ENCODE data around the gene ENDOD1.

ENDOD1 gene

DNA sequence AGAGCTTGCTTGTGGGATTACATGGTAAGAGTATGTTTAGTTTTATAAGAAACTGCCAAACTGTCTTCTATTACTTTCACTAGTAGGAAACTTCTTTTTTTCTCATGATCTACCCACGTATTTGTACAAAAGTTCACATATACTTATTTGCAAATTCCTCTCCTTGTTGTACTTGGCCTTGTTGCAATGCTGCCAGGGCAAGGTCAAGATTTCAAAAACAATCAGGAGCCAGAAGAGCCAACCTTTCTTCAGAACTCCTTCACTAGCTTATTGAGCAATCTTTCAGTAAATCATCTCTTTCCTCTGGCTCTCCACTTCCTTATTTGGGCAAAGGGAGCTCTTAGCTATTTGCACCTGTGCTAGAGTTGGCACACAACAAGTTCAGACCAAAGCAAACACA is 13.2 kb upstream of the ENDOD1 start:
- no peak for DNase-seq (ENCODE audit: low read depth)

DNA sequence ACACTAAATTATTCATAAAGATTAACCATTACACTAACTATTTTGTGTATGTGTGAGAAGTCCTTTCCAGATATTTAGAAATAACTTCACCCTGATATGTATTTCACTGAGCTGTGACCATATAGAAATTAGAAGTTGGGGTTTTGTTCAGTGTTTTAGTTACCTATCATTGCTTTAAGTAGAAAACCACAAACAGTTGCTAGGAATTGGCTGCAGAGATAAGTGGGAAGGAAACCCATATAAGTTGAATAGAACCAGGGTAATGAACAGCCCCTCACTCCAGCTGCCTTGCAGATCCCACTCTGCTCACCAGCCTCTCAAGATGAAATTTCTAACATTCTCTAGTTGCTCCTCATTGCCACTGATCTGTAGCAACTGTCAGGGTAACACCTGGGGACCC is 12.7 kb upstream of the ENDOD1 start:
- no peak for DNase-seq (ENCODE audit: low read depth)

DNA sequence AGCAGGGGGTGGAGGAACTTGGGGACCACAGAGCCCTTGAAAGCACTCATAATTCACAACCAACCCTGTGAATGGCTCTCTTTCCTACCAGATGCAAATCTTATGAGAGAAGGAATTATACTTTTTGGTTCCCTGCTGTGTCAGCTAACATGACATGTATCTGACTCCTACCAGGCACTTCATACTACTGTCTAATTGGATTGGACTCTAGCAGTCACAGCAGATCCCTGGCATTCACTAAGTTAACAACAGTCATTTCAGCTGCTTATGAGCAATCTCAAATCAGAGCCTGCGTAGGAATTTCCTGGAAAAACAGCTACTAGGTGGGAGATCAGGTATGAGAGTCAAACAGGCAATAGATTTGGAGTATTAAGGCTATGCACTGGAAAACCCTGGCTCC is 11.1 kb upstream of the ENDOD1 start:
- no peak for DNase-seq (ENCODE audit: low read depth)

DNA sequence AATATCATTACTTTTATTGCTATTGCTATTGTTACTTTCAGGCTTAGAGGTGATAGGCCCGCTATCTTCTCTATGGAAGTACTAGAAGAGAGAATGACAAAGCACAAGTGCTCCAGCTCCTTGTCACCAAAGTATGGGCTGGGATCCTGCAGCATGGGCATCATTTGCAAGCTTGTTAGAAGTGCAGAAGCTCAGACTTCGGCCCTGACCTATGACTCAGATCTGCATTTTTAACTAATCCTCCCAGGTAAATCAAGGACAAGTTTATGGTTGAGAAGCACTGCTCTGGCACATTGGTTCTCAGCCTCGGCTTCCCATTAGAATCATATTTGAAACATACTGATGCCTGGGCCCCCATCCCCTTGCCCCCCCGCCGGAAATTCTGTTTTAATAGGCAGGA is 8.6 kb upstream of the ENDOD1 start:
- no peak for DNase-seq (ENCODE audit: low read depth)

DNA sequence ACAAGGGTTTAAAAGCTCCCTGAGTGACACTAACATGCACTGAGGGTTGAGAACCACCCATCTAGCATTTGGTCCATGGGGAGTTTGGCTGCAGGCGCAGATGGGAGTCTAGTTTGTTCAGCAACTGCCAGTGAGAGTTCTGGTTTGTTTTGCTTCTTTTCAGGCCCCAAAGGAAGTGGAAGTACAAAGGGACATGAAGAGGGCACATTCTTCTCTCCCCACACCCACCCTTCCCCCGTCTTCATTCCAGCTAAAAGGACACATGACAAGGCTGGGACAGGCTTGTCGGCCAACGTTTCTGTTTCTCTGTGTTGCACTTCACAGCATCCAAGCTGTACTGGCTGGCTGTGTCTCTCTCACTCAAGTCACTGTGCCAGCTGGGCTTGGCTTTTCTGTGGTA is 8.2 kb upstream of the ENDOD1 start:
- DNase-seq (ENCODE audit: low read depth) = no peak

DNA sequence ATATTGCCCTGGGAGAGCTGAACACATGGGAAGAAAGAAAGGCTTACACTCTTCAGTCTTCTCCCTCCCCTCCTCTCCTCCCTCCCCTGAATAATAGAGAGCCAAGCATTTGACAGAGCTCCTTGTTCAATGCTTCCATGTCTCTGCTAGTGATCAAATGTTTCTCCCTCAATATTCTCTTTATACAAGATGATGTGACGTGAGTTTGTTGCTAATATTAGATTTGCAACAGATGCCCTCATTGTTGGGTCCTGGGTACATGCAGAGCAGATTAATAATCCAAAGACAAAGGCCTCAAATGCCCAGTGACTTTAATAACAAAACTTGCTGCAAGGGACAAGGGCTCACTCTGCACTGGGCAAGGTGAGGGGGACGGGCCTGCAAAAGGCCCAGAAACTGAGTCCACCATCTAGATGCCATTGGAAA is 7.1 kb upstream of the ENDOD1 start:
- no peak for DNase-seq (ENCODE audit: low read depth)

DNA sequence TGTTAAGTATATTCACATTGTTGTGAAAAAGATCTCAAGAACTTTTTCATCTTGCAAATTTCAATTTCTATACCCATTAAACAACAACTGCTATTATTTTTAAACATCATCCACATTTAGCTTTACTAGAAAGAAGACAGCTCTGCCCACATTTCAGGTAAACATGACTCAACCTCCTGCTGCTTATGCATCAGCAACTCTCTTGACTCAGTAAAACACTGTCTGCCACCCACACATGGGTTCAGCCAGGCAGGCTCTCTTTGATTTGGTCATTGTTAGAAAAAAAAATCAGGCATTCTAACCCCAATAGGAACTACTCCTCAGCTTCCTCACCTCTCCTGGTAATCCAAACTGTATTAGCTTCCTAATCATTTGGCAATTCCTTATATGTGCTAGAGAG is 5.1 kb upstream of the ENDOD1 start:
- DNase-seq (ENCODE audit: low read depth) = no peak

DNA sequence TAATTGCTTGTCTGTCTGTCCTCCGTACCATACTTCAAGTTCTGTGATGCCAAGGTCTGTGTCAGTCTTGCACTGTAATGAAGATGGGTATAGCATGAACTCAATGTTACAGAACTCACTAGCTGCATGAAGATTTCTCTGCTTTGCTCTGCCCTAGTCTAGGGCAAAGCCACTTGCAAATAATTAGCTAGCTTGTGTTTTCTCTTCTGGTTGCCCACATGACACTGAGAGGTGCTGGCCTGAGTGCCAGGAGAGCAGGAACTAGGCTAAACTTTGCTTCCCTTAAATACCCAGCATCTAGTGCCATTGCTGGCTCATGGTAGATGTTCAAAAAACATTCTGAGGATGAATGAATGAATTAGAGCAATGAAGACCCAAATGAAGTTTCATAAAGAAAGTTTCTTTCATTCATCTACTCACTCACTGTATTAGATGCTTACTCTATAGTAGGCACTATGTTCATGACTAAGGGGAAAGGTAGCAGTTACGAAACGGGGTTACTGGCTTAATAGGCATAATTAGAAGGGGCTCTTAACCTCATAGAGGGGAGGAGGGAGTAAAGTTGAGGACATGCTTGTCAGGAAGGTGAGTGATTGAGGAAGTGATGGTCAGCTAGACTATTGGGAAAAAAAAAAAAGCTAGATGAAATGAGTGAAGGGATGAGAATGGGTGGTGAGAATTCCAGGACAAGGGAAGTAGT is 4.4 kb upstream of the ENDOD1 start:
- no peak for DNase-seq (ENCODE audit: low read depth)

DNA sequence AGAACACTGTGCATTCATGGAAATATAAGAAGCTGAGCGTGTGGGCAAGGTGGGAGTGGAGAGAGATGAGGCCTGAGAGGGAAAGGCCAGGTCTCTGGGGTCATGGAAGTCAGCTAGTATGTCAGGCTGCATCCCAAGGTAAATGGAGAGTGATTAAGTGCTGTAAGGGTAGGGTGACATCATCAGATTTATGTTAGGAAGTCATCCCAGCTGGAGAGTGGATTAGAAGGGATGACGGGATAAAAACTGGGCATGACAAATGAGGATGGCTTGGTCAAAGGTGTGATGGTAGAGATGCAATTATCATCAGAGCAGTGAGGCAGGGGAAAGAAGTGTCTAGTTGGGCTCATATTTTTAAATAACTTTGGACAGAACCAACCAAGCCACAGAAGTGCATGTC is 3.5 kb upstream of the ENDOD1 start:
- no peak for DNase-seq (ENCODE audit: low read depth)

DNA sequence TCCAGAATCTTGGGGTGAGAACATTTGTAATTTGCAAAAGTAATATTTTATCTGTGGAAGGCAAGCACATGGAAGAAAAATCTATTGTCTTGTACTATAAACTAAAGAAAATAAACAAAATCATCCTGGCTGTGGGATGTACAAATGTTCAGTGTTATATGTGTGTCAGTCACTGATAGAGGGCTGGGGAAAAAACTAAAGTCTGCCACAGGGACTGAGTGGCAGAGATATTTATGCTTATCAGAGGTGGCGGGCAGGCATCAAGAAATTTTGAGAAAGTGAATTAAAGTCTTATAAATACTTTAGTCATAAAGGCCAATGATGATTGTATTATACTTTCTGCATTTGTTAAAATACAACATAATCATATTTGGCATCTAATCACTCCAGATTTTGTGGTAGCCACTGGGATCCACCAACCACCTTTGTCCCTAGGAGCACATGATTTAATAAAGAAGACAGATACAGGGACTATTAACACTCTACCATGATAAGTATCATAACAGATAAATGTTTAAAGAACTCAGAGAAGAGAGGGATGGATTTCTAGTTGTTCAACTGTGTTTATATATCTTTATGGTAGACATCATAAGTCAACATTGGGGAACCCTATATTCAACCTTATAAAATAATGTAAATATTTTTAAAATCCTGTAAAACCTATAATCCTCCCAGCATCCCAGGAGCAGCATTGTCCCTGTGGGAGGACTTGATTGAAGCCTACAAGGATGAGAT is 2.6 kb upstream of the ENDOD1 start:
- DNase-seq (ENCODE audit: low read depth) = no peak

DNA sequence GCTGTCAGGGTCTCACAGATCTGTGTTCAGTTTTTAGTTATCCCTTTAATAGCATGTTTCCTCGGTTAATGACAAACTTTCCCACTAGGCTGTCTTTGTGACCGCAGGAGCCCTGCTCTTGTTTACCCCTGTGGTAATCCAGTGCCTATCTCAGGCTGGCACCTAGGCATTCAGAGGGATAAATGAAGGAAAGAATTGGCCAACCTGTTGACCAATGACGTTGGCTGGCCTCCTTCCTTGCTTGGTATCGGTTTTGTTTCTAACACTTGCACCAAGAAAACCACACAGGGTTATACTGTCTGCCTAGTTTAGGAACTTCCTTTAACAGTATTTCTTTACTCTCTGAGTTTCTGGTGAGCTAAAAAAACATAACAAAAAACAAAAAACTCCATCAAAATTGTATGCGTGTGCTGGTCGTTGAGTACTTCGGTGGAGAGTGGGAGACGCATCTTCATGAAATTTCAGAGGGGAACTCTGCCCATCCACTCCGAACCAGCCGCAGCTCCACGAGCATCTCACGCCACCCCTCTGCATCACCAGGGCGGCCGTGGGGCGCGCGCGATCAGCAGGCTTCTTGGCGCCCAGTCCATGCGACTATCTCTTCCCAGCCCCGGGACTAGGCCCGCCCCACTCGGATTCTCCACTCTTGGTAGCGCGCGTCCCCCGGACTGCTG is 563 bp upstream of the ENDOD1 start:
- no peak for DNase-seq (ENCODE audit: low read depth)

DNA sequence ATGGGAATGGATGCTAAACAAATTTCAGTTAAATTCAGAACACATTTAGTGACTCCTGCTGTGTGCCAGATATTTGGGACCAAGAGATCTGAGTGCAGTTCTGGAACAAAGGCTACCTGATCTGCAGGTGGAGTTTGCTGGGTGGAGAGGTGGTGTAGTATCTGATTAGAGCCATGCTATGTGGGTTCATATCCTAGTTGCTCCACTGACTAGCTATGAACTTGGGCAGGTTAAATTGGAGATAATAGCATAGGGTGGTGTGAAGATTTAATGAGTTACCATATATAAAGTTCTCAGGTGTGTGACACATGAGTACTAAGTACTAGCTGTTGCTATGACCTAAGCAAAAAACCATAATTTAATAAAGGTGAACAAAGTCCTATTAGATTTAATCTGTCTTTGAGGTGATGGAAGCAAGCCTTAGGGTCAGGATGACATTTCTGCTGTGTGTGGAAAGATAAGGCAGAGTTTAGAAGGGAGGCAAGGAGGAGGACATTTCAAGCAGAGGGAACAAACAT is 2.1 kb downstream of the ENDOD1 start:
- DNase-seq (ENCODE audit: low read depth) = no peak

DNA sequence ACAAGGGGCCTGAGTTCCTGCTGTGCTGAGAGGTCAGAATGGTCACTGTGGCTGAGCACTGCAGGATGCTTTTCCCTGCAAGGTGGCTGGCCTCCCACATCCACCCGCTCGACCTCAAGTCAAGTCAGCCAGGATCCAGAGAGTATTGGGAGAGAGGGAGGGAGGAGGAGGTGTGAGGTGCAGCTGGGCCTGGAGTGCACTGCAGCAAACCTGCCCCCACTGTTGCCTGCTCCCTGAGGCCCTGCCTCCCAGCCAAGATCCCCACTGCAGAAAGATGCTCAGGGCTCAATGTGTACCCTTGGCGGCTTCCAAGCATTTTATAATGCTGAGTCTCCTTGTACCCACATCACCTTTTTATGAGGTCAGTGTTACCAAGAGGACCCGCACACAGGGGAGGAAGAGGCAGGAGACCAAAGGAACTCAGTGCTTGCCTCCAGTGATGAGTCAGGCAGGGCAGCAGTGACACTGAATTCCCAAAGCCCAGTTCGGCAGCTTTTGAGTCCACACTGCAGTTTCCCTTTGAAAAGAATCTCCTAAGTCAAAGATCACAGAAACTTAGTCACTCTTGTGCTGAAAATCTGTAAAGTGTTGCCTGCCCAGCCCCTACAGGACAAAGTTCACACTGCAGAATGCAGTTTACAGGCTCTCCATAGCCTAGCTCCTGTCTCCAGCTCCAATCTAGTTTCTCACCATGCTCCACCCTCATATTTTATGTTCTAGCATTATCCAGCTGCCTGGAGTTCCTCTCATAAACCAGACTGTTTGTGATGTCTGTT is 3.1 kb downstream of the ENDOD1 start:
- DNase-seq (ENCODE audit: low read depth) = no peak

DNA sequence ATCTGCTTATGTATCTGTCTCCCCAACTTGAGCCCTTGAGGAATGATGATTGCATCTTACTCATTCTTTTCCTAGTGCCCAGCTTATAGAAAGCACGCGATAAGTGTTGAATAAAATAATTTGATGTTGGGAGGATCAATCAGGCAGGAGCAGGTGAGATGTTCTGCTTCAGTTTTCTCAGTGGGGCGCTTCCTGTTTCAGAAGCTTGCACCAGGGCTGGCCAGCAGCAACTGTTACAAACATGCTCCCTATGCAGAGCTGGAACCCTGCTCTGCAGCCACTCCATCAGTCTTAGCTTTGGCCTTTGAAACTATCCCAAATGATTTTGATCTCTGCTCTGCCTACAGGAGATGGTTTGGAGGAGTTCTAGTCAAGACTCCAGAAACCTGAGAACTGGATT is 3.9 kb downstream of the ENDOD1 start:
- DNase-seq (ENCODE audit: low read depth) = no peak

DNA sequence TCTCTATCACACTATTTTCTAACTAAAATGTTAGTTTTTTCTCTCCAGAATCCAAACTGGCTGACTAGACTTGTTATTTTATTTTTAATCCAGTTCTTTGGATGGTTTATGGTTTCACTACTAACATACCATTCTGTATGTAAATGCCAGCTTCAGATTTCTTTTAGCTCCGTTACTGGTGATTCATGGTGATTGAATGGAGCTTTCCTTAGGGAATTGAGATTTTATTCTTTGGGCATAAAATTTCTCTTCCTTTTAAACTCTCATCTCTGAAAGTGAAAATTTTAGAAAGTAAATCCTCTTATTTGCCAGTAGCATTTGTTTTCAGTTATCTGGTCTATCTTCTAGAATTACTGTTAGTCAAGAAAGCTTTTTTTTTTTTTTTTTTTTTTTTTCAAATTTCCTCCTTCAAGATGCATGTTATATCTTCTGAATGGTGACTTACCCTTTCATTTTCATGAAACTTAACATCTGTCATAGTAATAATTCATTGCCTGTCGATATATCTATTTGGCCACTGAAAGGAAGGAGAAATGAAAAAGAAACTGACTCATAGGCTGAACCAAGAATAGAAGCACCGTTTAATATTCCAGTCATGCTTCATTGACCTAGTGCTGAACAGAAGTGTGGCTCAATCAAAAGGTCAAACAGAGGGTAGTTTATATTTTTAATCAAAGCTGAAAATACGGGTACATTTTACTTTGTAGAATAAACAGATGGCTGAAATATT is 6.4 kb downstream of the ENDOD1 start:
- no peak for DNase-seq (ENCODE audit: low read depth)

DNA sequence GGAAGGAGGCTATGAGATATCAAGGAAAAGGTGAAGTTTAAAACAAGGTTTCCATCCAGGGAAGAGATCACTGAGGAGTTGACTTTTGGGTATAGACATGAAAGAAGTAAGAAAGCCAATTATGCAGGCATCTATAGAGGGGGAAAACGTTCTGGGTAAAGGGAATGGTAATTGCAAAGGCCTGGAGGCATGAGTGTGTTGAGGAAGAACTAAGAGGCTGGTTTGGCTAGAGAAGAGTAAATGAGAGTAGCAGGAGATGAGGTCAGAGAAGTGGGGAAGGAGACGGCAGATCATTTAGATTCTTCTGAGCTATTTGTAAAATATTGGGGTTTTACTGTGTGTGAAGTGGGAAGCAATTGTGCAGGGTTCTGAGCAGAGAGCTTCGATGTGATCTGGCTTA is 7.6 kb downstream of the ENDOD1 start:
- DNase-seq (ENCODE audit: low read depth) = no peak

DNA sequence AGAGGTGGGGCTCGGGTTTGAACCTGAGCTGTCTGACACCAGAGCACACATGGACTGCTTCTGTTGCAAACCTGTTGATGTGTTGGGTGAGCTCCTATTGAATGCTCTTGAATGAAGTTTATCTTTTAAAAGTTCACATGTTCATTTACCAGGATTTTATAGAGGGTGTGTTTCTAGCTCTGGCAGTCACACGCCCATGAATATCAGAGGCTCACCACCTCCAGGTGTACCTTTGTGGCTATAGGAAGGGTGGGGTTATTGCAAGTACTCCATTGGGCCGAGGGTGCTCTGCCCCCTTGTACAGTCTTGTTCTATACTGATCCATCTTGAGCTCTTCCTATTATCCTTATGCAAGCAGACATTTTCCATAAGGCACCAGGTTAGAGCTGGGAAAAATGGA is 9.2 kb downstream of the ENDOD1 start:
- no peak for DNase-seq (ENCODE audit: low read depth)

DNA sequence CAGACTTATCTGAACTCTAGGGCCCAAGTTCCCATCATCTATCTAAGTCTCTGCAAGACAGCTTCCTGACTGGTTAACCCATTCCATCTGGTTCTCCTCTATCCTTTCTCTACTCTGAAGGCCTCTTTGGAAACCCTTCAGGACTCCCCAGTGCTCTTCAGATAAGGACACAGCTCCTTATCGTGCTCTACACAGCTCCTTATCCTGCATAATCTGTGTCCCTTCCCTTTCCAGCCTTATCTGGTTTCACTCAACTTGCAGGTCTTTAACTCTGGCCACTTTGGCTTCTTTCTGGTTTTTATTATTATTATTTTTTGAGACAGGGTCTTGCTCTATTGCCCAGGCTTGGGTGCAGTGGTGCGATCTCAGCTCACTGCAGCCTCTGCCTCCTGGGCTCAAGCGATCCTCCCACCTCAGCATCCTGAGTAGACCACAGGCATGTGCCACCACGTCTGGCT is 10.6 kb downstream of the ENDOD1 start:
- no peak for DNase-seq (ENCODE audit: low read depth)

DNA sequence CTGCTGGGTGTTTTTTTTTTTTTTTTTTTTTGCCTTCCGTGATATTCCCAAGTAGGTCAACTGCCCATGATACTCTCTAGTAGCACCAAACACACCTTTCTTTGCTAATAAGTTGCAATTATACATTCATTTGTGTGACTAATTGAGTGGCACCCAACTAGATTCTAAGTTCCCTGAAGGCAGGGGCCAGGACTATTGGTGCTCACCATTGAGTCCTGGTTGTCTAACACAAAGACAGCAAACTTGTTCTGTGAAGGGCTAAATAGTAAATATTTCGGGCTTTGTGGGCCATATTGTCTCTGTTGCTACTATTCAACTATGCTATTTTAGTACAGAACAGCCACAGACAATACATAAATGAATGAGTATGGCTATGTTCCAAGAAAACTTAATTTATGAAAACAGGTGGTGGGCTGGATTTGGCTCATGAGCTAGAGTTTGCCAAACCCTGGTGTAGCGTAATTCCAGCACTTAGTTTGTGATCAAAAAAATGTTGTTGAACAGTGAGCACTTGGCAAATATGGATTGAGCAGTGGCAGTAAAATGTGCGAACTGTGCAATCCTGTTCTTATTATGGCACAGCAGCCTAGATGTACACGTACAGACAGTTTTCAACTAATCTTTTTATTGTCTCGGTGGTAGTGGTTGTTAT is 11.3 kb downstream of the ENDOD1 start:
- no peak for DNase-seq (ENCODE audit: low read depth)

DNA sequence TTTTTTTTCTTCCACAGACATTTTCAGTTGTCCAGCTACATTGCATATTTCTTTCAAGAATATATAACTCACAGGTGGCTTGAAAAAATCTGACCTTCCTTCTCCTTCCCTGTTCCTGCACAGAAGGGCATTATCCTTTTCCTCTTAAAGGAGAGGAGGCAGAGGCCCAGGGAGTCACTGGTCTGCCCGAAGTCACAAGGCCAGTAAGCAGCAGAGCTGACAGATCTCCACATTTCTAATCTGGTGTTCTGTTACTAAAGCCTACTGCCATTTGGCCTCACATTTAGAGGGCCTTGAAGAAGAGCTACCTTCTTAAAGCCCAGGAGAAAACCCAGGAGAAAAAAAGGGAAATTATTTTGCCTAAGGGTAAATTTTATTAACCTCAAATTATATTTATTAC is 12.3 kb downstream of the ENDOD1 start:
- DNase-seq (ENCODE audit: low read depth) = no peak

DNA sequence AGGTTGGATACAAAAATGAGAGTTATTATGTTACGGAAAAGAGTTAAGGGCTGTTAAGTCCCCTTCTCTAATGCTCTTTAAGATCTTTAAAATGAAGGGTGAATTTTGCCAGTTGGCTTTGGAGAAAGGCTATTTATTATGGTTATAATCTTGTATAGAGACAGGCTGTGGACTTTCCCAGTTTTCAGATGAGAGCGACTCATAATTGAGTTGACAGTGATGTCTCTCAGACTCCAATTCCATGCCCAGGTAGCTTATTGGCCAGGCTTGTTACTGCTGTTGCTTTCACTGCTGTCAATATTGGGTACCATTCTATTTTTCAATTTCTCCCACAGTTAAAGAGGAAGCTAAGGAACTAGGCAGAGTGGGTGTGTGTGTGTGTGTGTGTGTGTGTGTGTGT is 13.1 kb downstream of the ENDOD1 start:
- no peak for DNase-seq (ENCODE audit: low read depth)
